MM.1S (cell line): ENCODE results near the gene E2F2.
A peak's percentile ranks its signal among the peaks of the same experiment; 100 is the strongest.

ENCODE experiments used
- DNase-seq: peaks from one replicate; pipeline ENCODE4 v3.0.0-alpha.2; 2015
- H2AFZ ChIP-seq: fragments of 300-600 bp; sonication (generic); 2 replicates; pipeline ENCODE4 v1.6.0; 2016; ENCODE audit warnings: antibody characterized with exemption, low read length
- H3F3A ChIP-seq: fragments of 300-600 bp; sonication (generic); 2 replicates; pipeline ENCODE4 v1.6.1; 2016; ENCODE audit warnings: mild to moderate bottlenecking, antibody characterized with exemption, low read length, moderate library complexity, mixed read lengths; ENCODE audit not compliant: insufficient read depth
- H3K27ac ChIP-seq: fragments of 300-600 bp; sonication (generic); 2 replicates; pipeline ENCODE4 v1.5.1; 2016; ENCODE audit warnings: mild to moderate bottlenecking, low read length
- H3K27me3 ChIP-seq: fragments of 300-600 bp; sonication (generic); replicated peaks from 2 replicates; pipeline ENCODE4 v1.6.0; 2016; ENCODE audit warnings: low read length; ENCODE audit not compliant: insufficient read depth
- H3K36me3 ChIP-seq: fragments of 300-600 bp; sonication (generic); replicated peaks from 2 replicates; pipeline ENCODE4 v1.6.1; 2016; ENCODE audit warnings: mild to moderate bottlenecking, low read length, mixed read lengths; ENCODE audit not compliant: insufficient read depth
- H3K4me1 ChIP-seq: fragments of 300-600 bp; sonication (generic); 2 replicates; pipeline ENCODE4 v1.6.1; 2016; ENCODE audit warnings: low read length, mixed read lengths
- H3K4me2 ChIP-seq: fragments of 300-600 bp; sonication (generic); 2 replicates; pipeline ENCODE4 v1.6.0; 2016; ENCODE audit warnings: low read depth, low read length
- H3K4me3 ChIP-seq: fragments of 300-600 bp; sonication (generic); 2 replicates; pipeline ENCODE4 v1.5.1; 2016; ENCODE audit warnings: low read length, mixed read lengths
- H3K79me2 ChIP-seq: fragments of 300-600 bp; sonication (generic); 2 replicates; pipeline ENCODE4 v1.6.1; 2016; ENCODE audit warnings: mixed run types, low read length, mixed read lengths
- H3K9ac ChIP-seq: fragments of 300-600 bp; sonication (generic); 2 replicates; pipeline ENCODE4 v1.6.1; 2016; ENCODE audit warnings: low read length, mixed read lengths
- H3K9me2 ChIP-seq: fragments of 300-600 bp; sonication (generic); replicated peaks from 2 replicates; pipeline ENCODE4 v1.6.1; 2016; ENCODE audit warnings: mild to moderate bottlenecking, low read length, mixed read lengths; ENCODE audit not compliant: insufficient read depth
- H3K9me3 ChIP-seq: fragments of 300-600 bp; sonication (generic); replicated peaks from 2 replicates; pipeline ENCODE4 v1.6.1; 2016; ENCODE audit warnings: mild to moderate bottlenecking, low read length, mixed read lengths; ENCODE audit not compliant: insufficient read depth
- H4K20me1 ChIP-seq: fragments of 300-600 bp; sonication (generic); 2 replicates; pipeline ENCODE4 v1.6.1; 2016; ENCODE audit warnings: mild to moderate bottlenecking, low read length, moderate library complexity, mixed read lengths; ENCODE audit not compliant: insufficient read depth
- EZH2 ChIP-seq: fragments of 300-600 bp; sonication (generic); optimal IDR thresholded peaks from 2 replicates; pipeline ENCODE3; 2017; ENCODE audit warnings: low read depth, mild to moderate bottlenecking, antibody characterized with exemption, low read length, mixed read lengths
- EZH2phosphoT487 ChIP-seq: fragments of 300-600 bp; sonication (generic); IDR thresholded peaks from 2 replicates; pipeline ENCODE4 v1.6.1; 2018; ENCODE audit warnings: antibody characterized with exemption, low read length
- TF ChIP-seq, protein P1 (sequence below): fragments of 300-600 bp; sonication (generic); IDR thresholded peaks from 2 replicates; pipeline ENCODE4 v1.5.1; 2016; ENCODE audit warnings: antibody characterized with exemption, low read length, mixed read lengths

The E2F2 gene

DNA sequence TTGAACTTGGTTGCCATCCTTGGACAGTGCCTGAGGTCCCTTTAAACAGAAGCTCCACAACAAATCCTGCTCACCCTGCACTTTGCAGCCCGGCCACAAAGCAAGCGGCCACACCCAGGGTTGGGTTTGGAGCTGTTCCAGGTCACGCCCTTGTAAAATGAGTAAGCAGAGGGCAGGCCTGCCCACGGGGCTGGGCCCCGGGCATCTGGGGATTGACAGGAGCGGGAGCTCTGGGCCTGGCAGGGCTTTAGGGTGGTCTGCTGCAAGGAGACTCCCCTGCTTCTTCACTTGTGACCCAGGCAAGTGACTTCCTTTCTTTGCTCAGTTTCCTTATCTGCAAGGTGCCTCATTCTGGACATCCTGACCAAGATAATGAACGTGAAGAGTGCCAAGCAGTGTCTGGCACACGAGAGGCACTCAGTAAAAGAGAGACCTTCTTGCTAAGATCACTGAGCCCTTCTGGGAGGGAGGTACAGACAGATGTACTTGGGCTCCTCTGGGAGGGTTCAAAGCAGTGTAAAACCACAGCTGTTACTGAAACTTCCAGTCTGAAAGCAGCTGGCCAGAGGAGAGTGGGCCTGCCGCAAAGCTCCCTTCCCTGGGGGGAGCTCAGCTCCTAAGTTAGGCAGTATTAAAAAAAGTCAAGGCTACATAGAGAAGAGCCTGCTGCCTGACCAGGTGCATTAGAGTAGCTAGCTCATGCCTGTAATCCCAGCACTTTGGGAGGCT is 2.6 kb downstream of the E2F2 start:
- DNase-seq = peak; percentile 96
- Histone ChIP-seq H3K9ac (peak overlapping the region; percentile 98), H2AFZ (no peak overlapping the region), H3K4me3 (peak overlapping the region; percentile 95), H3K9me3 (no peaks in the 10 kb centered on the region), H3F3A (peaks cover 69% of the 10 kb centered on the region), H3K36me3 (no peaks in the 10 kb centered on the region), H3K27ac (peak overlapping the region; percentile 95), H3K4me1 (peaks cover 65% of the 10 kb centered on the region), H3K9me2 (no peaks in the 10 kb centered on the region), H3K27me3 (no peaks in the 10 kb centered on the region), H3K79me2 (peaks cover 59% of the 10 kb centered on the region), H4K20me1 (no peaks in the 10 kb centered on the region), H3K4me2 (peak overlapping the region; percentile 74)
- no peak for TF ChIP-seq EZH2phosphoT487
- TF ChIP-seq, protein P1, sequence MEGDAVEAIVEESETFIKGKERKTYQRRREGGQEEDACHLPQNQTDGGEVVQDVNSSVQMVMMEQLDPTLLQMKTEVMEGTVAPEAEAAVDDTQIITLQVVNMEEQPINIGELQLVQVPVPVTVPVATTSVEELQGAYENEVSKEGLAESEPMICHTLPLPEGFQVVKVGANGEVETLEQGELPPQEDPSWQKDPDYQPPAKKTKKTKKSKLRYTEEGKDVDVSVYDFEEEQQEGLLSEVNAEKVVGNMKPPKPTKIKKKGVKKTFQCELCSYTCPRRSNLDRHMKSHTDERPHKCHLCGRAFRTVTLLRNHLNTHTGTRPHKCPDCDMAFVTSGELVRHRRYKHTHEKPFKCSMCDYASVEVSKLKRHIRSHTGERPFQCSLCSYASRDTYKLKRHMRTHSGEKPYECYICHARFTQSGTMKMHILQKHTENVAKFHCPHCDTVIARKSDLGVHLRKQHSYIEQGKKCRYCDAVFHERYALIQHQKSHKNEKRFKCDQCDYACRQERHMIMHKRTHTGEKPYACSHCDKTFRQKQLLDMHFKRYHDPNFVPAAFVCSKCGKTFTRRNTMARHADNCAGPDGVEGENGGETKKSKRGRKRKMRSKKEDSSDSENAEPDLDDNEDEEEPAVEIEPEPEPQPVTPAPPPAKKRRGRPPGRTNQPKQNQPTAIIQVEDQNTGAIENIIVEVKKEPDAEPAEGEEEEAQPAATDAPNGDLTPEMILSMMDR = no peak
- no peak for TF ChIP-seq EZH2

DNA sequence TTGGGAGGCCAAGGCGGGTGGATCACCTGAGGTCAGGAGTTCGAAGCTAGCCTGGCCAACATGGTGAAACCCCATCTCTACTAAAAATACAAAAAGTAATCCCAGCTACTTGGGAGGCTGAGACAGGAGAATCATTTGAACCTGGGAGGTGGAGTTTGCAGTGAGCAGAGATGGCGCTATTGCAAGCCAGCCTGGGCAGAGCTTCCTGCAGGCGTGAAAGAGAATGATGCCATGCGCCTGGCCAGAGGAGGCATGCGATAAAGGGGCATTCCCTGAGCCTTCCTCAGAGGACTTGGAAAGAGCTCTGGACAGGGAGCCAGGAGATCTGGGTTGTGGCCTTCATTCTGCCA is 3.2 kb downstream of the E2F2 start:
- TF ChIP-seq EZH2phosphoT487 (no peak), EZH2 (no peak)
- TF ChIP-seq, protein P1 = peak; percentile 37
- Histone ChIP-seq H3K4me3 (peak overlapping the region; percentile 95), H3K79me2 (peaks cover 64% of the 10 kb centered on the region), H2AFZ (no peak overlapping the region), H4K20me1 (no peaks in the 10 kb centered on the region), H3K4me2 (peak overlapping the region; percentile 74), H3K27me3 (no peaks in the 10 kb centered on the region), H3K36me3 (peaks cover under 1% of the 10 kb centered on the region; the same call in 1 of the 2 replicates), H3F3A (peaks cover 63% of the 10 kb centered on the region), H3K27ac (peak overlapping the region; percentile 95), H3K9ac (peak overlapping the region; percentile 98), H3K9me2 (no peaks in the 10 kb centered on the region), H3K4me1 (peaks cover 59% of the 10 kb centered on the region), H3K9me3 (no peaks in the 10 kb centered on the region)
- DNase-seq = no peak

DNA sequence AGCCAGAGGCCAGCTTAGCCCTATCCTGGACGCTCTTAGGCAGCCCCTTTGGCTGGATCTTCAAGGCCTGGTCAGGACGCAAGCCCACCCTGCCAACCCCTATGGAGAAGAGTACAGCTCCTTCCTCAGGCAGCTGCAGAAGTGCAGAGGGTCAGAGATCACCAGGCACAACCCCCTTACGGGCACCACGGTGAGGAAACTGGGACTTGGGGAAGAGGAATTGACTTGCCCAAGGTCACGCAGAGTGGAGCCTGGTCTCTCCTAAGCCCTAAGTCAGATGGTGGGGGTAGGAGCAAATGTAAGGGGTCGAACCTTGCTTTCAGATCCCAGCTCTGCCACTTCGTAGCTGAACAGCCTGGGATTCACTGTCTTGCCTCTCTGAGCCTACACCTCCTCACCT is 3.7 kb downstream of the E2F2 start:
- H3K9ac ChIP-seq = peak overlapping the region; percentile 98
- H3K4me3 ChIP-seq = peak overlapping the region; percentile 95
- peaks cover 62% of the 10 kb centered on the region for H3F3A ChIP-seq
- H3K4me1 ChIP-seq = peaks cover 55% of the 10 kb centered on the region
- peaks cover 69% of the 10 kb centered on the region for H3K79me2 ChIP-seq
- H4K20me1 ChIP-seq = no peaks in the 10 kb centered on the region
- no peak for DNase-seq
- no peaks in the 10 kb centered on the region for H3K9me3 ChIP-seq
- no peaks in the 10 kb centered on the region for H3K9me2 ChIP-seq
- H3K4me2 ChIP-seq = peak overlapping the region; percentile 74
- no peaks in the 10 kb centered on the region for H3K27me3 ChIP-seq
- H3K36me3 ChIP-seq = peaks cover 6% of the 10 kb centered on the region; the same call in 1 of the 2 replicates
- H3K27ac ChIP-seq = peak overlapping the region; percentile 95
- TF ChIP-seq EZH2phosphoT487 = no peak
- TF ChIP-seq, protein P1 = no peak
- TF ChIP-seq EZH2 = no peak
- no peak overlapping the region for H2AFZ ChIP-seq
